Liver (tissue), 9 donors: Measurements from ENCODE around the gene SLC27A6. TPM values are rescaled to one million over a fixed set of nuclear protein-coding genes. Genes with fewer than 3 reads are reported as not detected.

Experiments used
- DNase-seq: peaks from one replicate; pipeline ENCODE4 v3.0.0-alpha.2; 2017; ENCODE audit warnings: low spot score
- H3K27ac ChIP-seq, 2 donors: one replicate each; pipeline ENCODE4 v1.7.0; 2013; ENCODE audit warnings: inconsistent platforms in 2 of 2, low read length in 2 of 2, control low read depth in 1 of 2, low read depth in 1 of 2, mild to moderate bottlenecking in 1 of 2
- H3K27me3 ChIP-seq, 4 donors: one replicate each; pipeline versions ENCODE4 v1.6.1 to v1.7.0; 2013; ENCODE audit warnings: low read length in 3 of 4, inconsistent platforms in 1 of 4, mild to moderate bottlenecking in 1 of 4, moderate library complexity in 1 of 4; ENCODE audit not compliant: control insufficient read depth in 4 of 4, insufficient read depth in 4 of 4
- H3K36me3 ChIP-seq, 4 donors: one replicate each; pipeline versions ENCODE4 v1.6.1 to v1.7.0; 2013; ENCODE audit warnings: low read length in 3 of 4, mild to moderate bottlenecking in 3 of 4, low read depth in 1 of 4, moderate library complexity in 1 of 4; ENCODE audit not compliant: control insufficient read depth in 4 of 4, insufficient read depth in 3 of 4
- H3K4me1 ChIP-seq, 4 donors: one replicate each; pipeline versions ENCODE4 v1.6.1 to v1.7.0; 2013; ENCODE audit warnings: low read length in 3 of 4, mild to moderate bottlenecking in 3 of 4, moderate library complexity in 1 of 4; ENCODE audit not compliant: control insufficient read depth in 4 of 4, insufficient read depth in 4 of 4
- H3K4me3 ChIP-seq, 3 donors: one replicate each; pipeline versions ENCODE4 v1.6.1 to v1.7.0; 2013; ENCODE audit warnings: low read length in 3 of 3, control low read depth in 1 of 3, low read depth in 1 of 3, mild to moderate bottlenecking in 1 of 3
- H3K9ac ChIP-seq, 2 donors: one replicate each; pipeline ENCODE4 v1.7.0; 2013; ENCODE audit warnings: low read length in 2 of 2, mild to moderate bottlenecking in 2 of 2, moderate library complexity in 2 of 2, control low read depth in 1 of 2, low read depth in 1 of 2
- H3K9me3 ChIP-seq, 4 donors: one replicate each; pipeline versions ENCODE4 v1.6.1 to v1.7.0; 2013; ENCODE audit warnings: low read length in 3 of 4; ENCODE audit not compliant: control insufficient read depth in 4 of 4
- ATF3 ChIP-seq: IDR thresholded peaks from 2 replicates; pipeline ENCODE4 v1.6.1; 2016; ENCODE audit warnings: antibody characterized with exemption
- CTCF ChIP-seq: fragments of 150-350 bp; IDR thresholded peaks from 2 replicates; pipeline ENCODE4 v1.5.1; 2017; ENCODE audit warnings: improper control_type of control experiment, low read depth, low read length; ENCODE audit not compliant: missing input control
- EGR1 ChIP-seq, 2 donors: IDR thresholded peaks; 2 replicates each; pipeline ENCODE4 v1.6.1; 2016 to 2018; ENCODE audit warnings: antibody characterized with exemption in 2 of 2, low read depth in 2 of 2
- FOXA1 ChIP-seq: IDR thresholded peaks from 2 replicates; pipeline ENCODE4 v1.6.1; 2016; ENCODE audit warnings: antibody characterized with exemption
- FOXA2 ChIP-seq: IDR thresholded peaks from 2 replicates; pipeline ENCODE4 v1.6.1; 2016; ENCODE audit warnings: antibody characterized with exemption
- GABPA ChIP-seq, 2 donors: IDR thresholded peaks in 1 of 2; conservative IDR thresholded peaks in 1 of 2; 2 replicates each; pipeline ENCODE4 v1.6.1; 2016; ENCODE audit warnings: antibody characterized with exemption in 2 of 2, mild to moderate bottlenecking in 1 of 2, moderate library complexity in 1 of 2
- HNF4A ChIP-seq, 2 donors: conservative IDR thresholded peaks; 2 replicates each; pipeline ENCODE4 v1.6.1; 2016; ENCODE audit warnings: antibody characterized with exemption in 2 of 2, mild to moderate bottlenecking in 2 of 2
- HNF4G ChIP-seq: IDR thresholded peaks from 2 replicates; pipeline ENCODE4 v1.6.1; 2016; ENCODE audit warnings: antibody characterized with exemption
- JUND ChIP-seq, 2 donors: IDR thresholded peaks; 2 replicates each; pipeline ENCODE4 v1.6.1; 2016; ENCODE audit warnings: antibody characterized with exemption in 2 of 2
- MAX ChIP-seq: IDR thresholded peaks from 2 replicates; pipeline ENCODE4 v1.6.1; 2016; ENCODE audit warnings: antibody characterized with exemption
- NR2F2 ChIP-seq: IDR thresholded peaks from 2 replicates; pipeline ENCODE4 v1.6.1; 2016; ENCODE audit warnings: antibody characterized with exemption
- RAD21 ChIP-seq, 2 donors: IDR thresholded peaks; 2 replicates each; pipeline ENCODE4 v1.6.1; 2016; ENCODE audit warnings: antibody characterized with exemption in 2 of 2, mild to moderate bottlenecking in 2 of 2
- REST ChIP-seq: IDR thresholded peaks from 2 replicates; pipeline ENCODE4 v1.6.1; 2016; ENCODE audit warnings: antibody characterized with exemption, mild to moderate bottlenecking
- RXRA ChIP-seq, 2 donors: IDR thresholded peaks; 2 replicates each; pipeline ENCODE4 v1.6.1; 2017 to 2018; ENCODE audit warnings: antibody characterized with exemption in 2 of 2, mild to moderate bottlenecking in 1 of 2
- SP1 ChIP-seq: IDR thresholded peaks from 2 replicates; pipeline ENCODE4 v1.6.1; 2018; ENCODE audit warnings: antibody characterized with exemption, mild to moderate bottlenecking
- TAF1 ChIP-seq: conservative IDR thresholded peaks from 2 replicates; pipeline ENCODE4 v1.6.1; 2016; ENCODE audit warnings: antibody characterized with exemption, mild to moderate bottlenecking
- YY1 ChIP-seq: IDR thresholded peaks from 2 replicates; pipeline ENCODE4 v1.6.1; 2016; ENCODE audit warnings: antibody characterized with exemption, mild to moderate bottlenecking
- ZBTB33 ChIP-seq: IDR thresholded peaks from 2 replicates; pipeline ENCODE4 v1.6.1; 2016; ENCODE audit warnings: antibody characterized with exemption
- WGBS: extraction: QIAGEN DNeasy Blood & Tissue Kit; methylation state at CpG from one replicate; pipeline ENCODE4 v1.1.7; 2013; 5-methylcytosine and 5-hydroxymethylcytosine counted together
- polyA plus RNA-seq, 2 donors: library from polyadenylated mRNA; stranded (reverse) in 1 of 2; unstranded in 1 of 2; fragments of 200-250 nt in 1 of 2; fragments of >200 nt in 1 of 2; fragmentation: Nextera tagmentation in 1 of 2; extraction: Ambion mirVana in 1 of 2; gene quantifications; one replicate each; pipeline versions ENCODE4 v1.2.1 to v1.2.3, GENCODE V29; 2013 to 2015
- total RNA-seq, 2 donors: library from RNA; depleted of rRNA; stranded (reverse); fragments of >200 nt; gene quantifications; one replicate each; pipeline ENCODE4 v1.2.3, GENCODE V29; 2014
- donor health status: healthy.
- donor health status: healthy.
- donor health status: healthy.
- donor health status: healthy.
- donor health status: healthy.

The SLC27A6 gene
- total and polyA plus RNA-seq, 4 donors: 0.05 TPM; not detected in 3

GRCh38 chr5:129078247-129078646, 113.0 kb downstream of the SLC27A6 start:
- no peaks in the 10 kb centered on the region for H3K27me3 ChIP-seq
- H3K36me3 ChIP-seq: no peaks in the 10 kb centered on the region
- 59% methylated on average over 1 of the region's 1 CpG for WGBS

More at GRCh38 chr5:129078247-129078646, 113.0 kb downstream of the SLC27A6 start:
- no peak overlapping the region for H3K4me3 ChIP-seq
- TF ChIP-seq HNF4A (conservative IDR thresholded peaks at IDR 0.05) (no peak), TAF1 (no peak), RXRA (IDR thresholded peaks at IDR 0.05) (no peak), JUND (IDR thresholded peaks at IDR 0.05) (no peak), RAD21 (IDR thresholded peaks at IDR 0.05) (no peak), GABPA (IDR thresholded peaks at IDR 0.05 in 1 of 2, conservative IDR thresholded peaks at IDR 0.05 in 1 of 2) (no peak), SP1 (no peak), EGR1 (IDR thresholded peaks at IDR 0.05; ENCODE audit: low read depth in 2 of 2) (no peak), HNF4G (no peak), NR2F2 (no peak), FOXA2 (no peak), FOXA1 (no peak), ZBTB33 (no peak), CTCF (no peak), MAX (no peak), ATF3 (no peak), REST (no peak), YY1 (no peak)
- no peak overlapping the region for H3K9ac ChIP-seq
- no peak overlapping the region for H3K27ac ChIP-seq
- H3K4me1 ChIP-seq: no peaks in the 10 kb centered on the region
- no peak for DNase-seq
- no peaks in the 10 kb centered on the region for H3K9me3 ChIP-seq
